H9 (cell line): ENCODE data around the gene SPATA2L. TPM values are rescaled to one million over a fixed set of nuclear protein-coding genes. Genes with fewer than 3 reads are reported as not detected.
A peak's percentile ranks its signal among the peaks of the same experiment; 100 is the strongest.

Experiments
- DNase-seq: peaks from one replicate; pipeline ENCODE4 v3.0.0-alpha.2; 2017
- H2AFZ ChIP-seq: one replicate; pipeline ENCODE4 v1.6.1; 2013; ENCODE audit warnings: mild to moderate bottlenecking, low read length, control low read depth, moderate library complexity
- H2AK5ac ChIP-seq: 2 replicates; pipeline ENCODE4 v1.6.1; 2013; ENCODE audit warnings: low read length, control low read depth, mixed read lengths; ENCODE audit not compliant: insufficient read length
- H2BK120ac ChIP-seq: one replicate; pipeline ENCODE4 v1.6.1; 2013; ENCODE audit warnings: low read depth, mild to moderate bottlenecking, low read length, control low read depth, inconsistent platforms; ENCODE audit not compliant: poor library complexity, severe bottlenecking
- H2BK12ac ChIP-seq: 2 replicates; pipeline ENCODE4 v1.6.1; 2013; ENCODE audit warnings: low read length, control low read depth, mixed read lengths, low read depth; ENCODE audit not compliant: insufficient read length
- H2BK15ac ChIP-seq: 2 replicates; pipeline ENCODE4 v1.6.1; 2013; ENCODE audit warnings: low read depth, low read length, control low read depth
- H2BK20ac ChIP-seq: one replicate; pipeline ENCODE4 v1.6.1; 2013; ENCODE audit warnings: low read depth, mild to moderate bottlenecking, low read length, control low read depth, inconsistent platforms; ENCODE audit not compliant: poor library complexity, severe bottlenecking
- H2BK5ac ChIP-seq: 2 replicates; pipeline ENCODE4 v1.6.1; 2013; ENCODE audit warnings: low read length, control low read depth, mixed read lengths; ENCODE audit not compliant: insufficient read length
- H3K14ac ChIP-seq: 2 replicates; pipeline ENCODE4 v1.6.1; 2013; ENCODE audit warnings: low read length, control low read depth; ENCODE audit not compliant: insufficient read depth
- H3K18ac ChIP-seq: 2 replicates; pipeline ENCODE4 v1.6.1; 2013; ENCODE audit warnings: low read depth, mild to moderate bottlenecking, mixed read lengths, low read length, control low read depth; ENCODE audit not compliant: insufficient read length
- H3K23ac ChIP-seq: 2 replicates; pipeline ENCODE4 v1.6.1; 2013; ENCODE audit warnings: low read length, control low read depth, mixed read lengths, low read depth; ENCODE audit not compliant: insufficient read length
- H3K23me2 ChIP-seq: 2 replicates; pipeline ENCODE4 v1.6.1; 2013; ENCODE audit warnings: low read depth, mild to moderate bottlenecking, mixed read lengths, low read length, control low read depth; ENCODE audit not compliant: insufficient read length, poor library complexity, severe bottlenecking
- H3K27ac ChIP-seq: 2 replicates; pipeline ENCODE4 v1.5.1; 2013; ENCODE audit warnings: low read length, control low read depth, mixed read lengths, low read depth; ENCODE audit not compliant: insufficient read length
- H3K27me3 ChIP-seq: 2 replicates; pipeline ENCODE4 v1.6.1; 2013; ENCODE audit warnings: low read length, control low read depth, inconsistent platforms; ENCODE audit not compliant: insufficient read depth
- H3K4ac ChIP-seq: 2 replicates; pipeline ENCODE4 v1.6.1; 2013; ENCODE audit warnings: low read depth, mild to moderate bottlenecking, control low read depth, inconsistent platforms, low read length, moderate library complexity
- H3K4me1 ChIP-seq: 2 replicates; pipeline ENCODE4 v1.6.1; 2013; ENCODE audit warnings: low read length, control low read depth, inconsistent platforms; ENCODE audit not compliant: insufficient read depth
- H3K4me2 ChIP-seq: 2 replicates; pipeline ENCODE4 v1.6.1; 2013; ENCODE audit warnings: low read length, control low read depth, mixed read lengths; ENCODE audit not compliant: insufficient read length, insufficient read depth
- H3K56ac ChIP-seq: 2 replicates; pipeline ENCODE4 v1.6.1; 2013; ENCODE audit warnings: low read depth, mild to moderate bottlenecking, mixed read lengths, low read length, control low read depth; ENCODE audit not compliant: insufficient read length
- H3K79me1 ChIP-seq: 2 replicates; pipeline ENCODE4 v1.6.1; 2013; ENCODE audit warnings: low read depth, mild to moderate bottlenecking, moderate library complexity, low read length, control low read depth, inconsistent platforms; ENCODE audit not compliant: insufficient read depth, poor library complexity, severe bottlenecking
- H3K79me2 ChIP-seq: 2 replicates; pipeline ENCODE4 v1.6.1; 2013; ENCODE audit warnings: low read length, control low read depth, inconsistent platforms; ENCODE audit not compliant: insufficient read depth
- H3K9ac ChIP-seq: 2 replicates; pipeline ENCODE4 v1.6.1; 2013; ENCODE audit warnings: low read length, control low read depth, mixed read lengths; ENCODE audit not compliant: insufficient read length; ENCODE audit errors: extremely low read depth
- H3K9me3 ChIP-seq: one replicate; pipeline ENCODE4 v1.6.1; 2013; ENCODE audit warnings: low read depth, low read length, inconsistent platforms; ENCODE audit not compliant: control insufficient read depth
- H3T11ph ChIP-seq: one replicate; pipeline ENCODE4 v1.6.1; 2013; ENCODE audit warnings: mild to moderate bottlenecking, low read length, control low read depth, inconsistent platforms
- H4K20me1 ChIP-seq: one replicate; pipeline ENCODE4 v1.6.1; 2013; ENCODE audit not compliant: control insufficient read depth, insufficient read length, insufficient read depth
- H4K5ac ChIP-seq: 2 replicates; pipeline ENCODE4 v1.6.1; 2013; ENCODE audit warnings: low read depth, mild to moderate bottlenecking, mixed read lengths, low read length, control low read depth; ENCODE audit not compliant: insufficient read length
- H4K8ac ChIP-seq: replicated peaks from 2 replicates; pipeline ENCODE4 v1.6.1; 2013; ENCODE audit warnings: low read length, control low read depth, mixed read lengths, low read depth; ENCODE audit not compliant: insufficient read length
- H4K91ac ChIP-seq: 2 replicates; pipeline ENCODE4 v1.6.1; 2013; ENCODE audit warnings: low read depth, mild to moderate bottlenecking, moderate library complexity, mixed read lengths, low read length, control low read depth; ENCODE audit not compliant: insufficient read length
- H3K27ac Mint-ChIP-seq, 3 experiments: 2 replicates in 2 of 3; 3 replicates in 1 of 3; pipeline ENCODE4 v1.8.0; 2020 to 2021; ENCODE audit warnings: mixed read lengths in 3 of 3, mild to moderate bottlenecking in 1 of 3, moderate library complexity in 1 of 3
- H3K27me3 Mint-ChIP-seq: 2 replicates; pipeline ENCODE4 v1.8.0; 2021; ENCODE audit warnings: low read depth, mild to moderate bottlenecking, moderate library complexity, mixed read lengths
- H3K36me3 Mint-ChIP-seq, 3 experiments: 2 replicates in 2 of 3; 3 replicates in 1 of 3; pipeline ENCODE4 v1.8.0; 2020 to 2021; ENCODE audit warnings: low read depth in 3 of 3, mixed read lengths in 3 of 3; ENCODE audit not compliant: insufficient read depth in 1 of 3
- H3K4me1 Mint-ChIP-seq, 2 experiments: 2 replicates each; pipeline ENCODE4 v1.8.0; 2020; ENCODE audit warnings: mixed read lengths in 2 of 2
- H3K4me3 Mint-ChIP-seq, 2 experiments: 2 replicates in 1 of 2; 3 replicates in 1 of 2; pipeline ENCODE4 v1.8.0; 2020 to 2021; ENCODE audit warnings: mild to moderate bottlenecking in 2 of 2, mixed read lengths in 2 of 2, moderate library complexity in 1 of 2
- H3K9me3 Mint-ChIP-seq, 2 experiments: 2 replicates in 1 of 2; 3 replicates in 1 of 2; pipeline ENCODE4 v1.8.0; 2020; ENCODE audit warnings: mild to moderate bottlenecking in 2 of 2, mixed read lengths in 2 of 2, moderate library complexity in 1 of 2
- CTCF ChIP-seq: fragments of 200-600 bp; sonication (generic); conservative IDR thresholded peaks from 3 replicates; pipeline ENCODE4 v1.8.0; 2021; ENCODE audit warnings: antibody characterized with exemption, mild to moderate bottlenecking
- WGBS: extraction: QIAGEN DNeasy Blood & Tissue Kit; methylation state at CpG from one replicate; pipeline ENCODE4 v1.1.7; 2013; ENCODE audit warnings: missing lambda C conversion rate, low lambda C conversion rate, mixed read lengths; ENCODE audit not compliant: insufficient read length; ENCODE audit errors: extremely low coverage; 5-methylcytosine and 5-hydroxymethylcytosine counted together
- total RNA-seq: library from RNA; stranded (reverse); gene quantifications from 2 replicates; pipeline ENCODE4 v1.2.1, GENCODE V29; 2021

Gene SPATA2L
- total RNA-seq, 1 experiment from 2014 or later = 27.1 TPM

DNA sequence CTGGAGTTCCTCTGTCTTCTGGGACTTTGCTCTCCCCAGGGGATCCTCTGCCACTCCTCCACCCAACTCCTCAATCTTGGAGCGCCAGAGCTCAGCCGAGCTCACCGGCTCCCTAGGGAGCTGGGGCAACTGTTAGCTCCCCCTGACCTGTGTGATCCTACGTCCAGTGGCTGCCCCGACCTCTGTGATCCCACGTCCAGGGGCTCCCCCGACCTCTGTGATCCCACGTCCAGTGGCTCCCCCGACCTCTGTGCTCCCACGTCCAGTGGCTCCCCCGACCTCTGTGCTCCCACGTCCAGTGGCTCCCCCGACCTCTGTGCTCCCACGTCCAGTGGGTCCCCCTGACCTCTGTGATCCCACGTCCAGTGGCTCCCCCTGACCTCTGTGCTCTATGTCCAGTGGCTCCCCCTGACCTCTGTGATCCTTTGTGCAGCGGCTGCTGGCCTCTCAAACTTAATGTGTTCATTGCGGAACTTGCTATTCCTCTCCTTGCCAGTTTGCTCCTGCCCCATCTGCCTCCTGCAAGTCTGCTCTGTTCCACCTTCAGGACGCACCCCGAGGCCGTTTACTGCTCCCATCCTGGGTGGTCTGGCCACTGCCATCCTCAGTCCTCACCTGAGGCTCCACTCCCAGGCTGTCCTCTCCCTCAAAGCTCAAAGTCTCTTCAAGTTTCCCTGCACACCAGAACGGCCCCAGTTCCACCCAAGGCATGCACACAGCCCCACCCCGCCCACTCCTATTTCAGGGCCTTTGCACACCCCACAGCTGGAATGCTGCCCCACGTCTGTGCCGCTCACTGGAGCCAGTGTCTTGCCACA, 16.4 kb upstream of the SPATA2L start:
- no peak for DNase-seq
- peaks cover 29 to 48% (median 37%) of the 10 kb centered on the region in 3 experiments for H3K36me3 Mint-ChIP-seq
- Histone ChIP-seq H2BK12ac (no peak overlapping the region), H3K9ac (no peak overlapping the region), H3K4me1 (no peaks in the 10 kb centered on the region), H3K79me1 (no peaks in the 10 kb centered on the region), H4K91ac (no peak overlapping the region), H2AK5ac (no peak overlapping the region), H3K9me3 (no peaks in the 10 kb centered on the region), H4K5ac (no peak overlapping the region), H3K18ac (no peak overlapping the region), H2BK20ac (no peak overlapping the region), H3T11ph (no peak overlapping the region), H3K27me3 (peaks cover 6% of the 10 kb centered on the region; the same call in 1 of the 2 replicates), H3K4me2 (no peak overlapping the region), H3K14ac (no peak overlapping the region), H3K4ac (no peak overlapping the region), H2BK120ac (no peak overlapping the region), H3K79me2 (no peaks in the 10 kb centered on the region), H4K20me1 (no peaks in the 10 kb centered on the region), H3K23me2 (peaks cover 18% of the 10 kb centered on the region), H2BK5ac (no peak overlapping the region), H3K56ac (no peak overlapping the region), H3K23ac (no peak overlapping the region), H2AFZ (no peak overlapping the region), H3K27ac (no peak overlapping the region), H2BK15ac (no peak overlapping the region), H4K8ac (no peak overlapping the region)
- H3K9me3 Mint-ChIP-seq = no peaks in the 10 kb centered on the region; a peak in 1 of 5 replicates
- H3K4me1 Mint-ChIP-seq = peaks cover 12 to 14% of the 10 kb centered on the region in 2 experiments
- no CpG with 5 or more reads among the region's 24 CpGs for WGBS
- no peak for TF ChIP-seq CTCF
- H3K4me3 Mint-ChIP-seq = 0 out of 5 replicates have a peak overlapping the region, but pooled peaks of 1 of the 2 experiments have one; percentile 21
- peaks cover 55% of the 10 kb centered on the region for H3K27me3 Mint-ChIP-seq
- H3K27ac Mint-ChIP-seq = no peak overlapping the region
